ENCODE results near the gene C6orf120. TPM values are rescaled to one million over a fixed set of nuclear protein-coding genes. Genes with fewer than 3 reads are reported as not detected.

C6orf120 gene
- total and polyA plus RNA-seq, 2 donors (not counting 1 experiment from before 2014, with no cell fraction given), result 9.7 to 27.1 TPM

DNA sequence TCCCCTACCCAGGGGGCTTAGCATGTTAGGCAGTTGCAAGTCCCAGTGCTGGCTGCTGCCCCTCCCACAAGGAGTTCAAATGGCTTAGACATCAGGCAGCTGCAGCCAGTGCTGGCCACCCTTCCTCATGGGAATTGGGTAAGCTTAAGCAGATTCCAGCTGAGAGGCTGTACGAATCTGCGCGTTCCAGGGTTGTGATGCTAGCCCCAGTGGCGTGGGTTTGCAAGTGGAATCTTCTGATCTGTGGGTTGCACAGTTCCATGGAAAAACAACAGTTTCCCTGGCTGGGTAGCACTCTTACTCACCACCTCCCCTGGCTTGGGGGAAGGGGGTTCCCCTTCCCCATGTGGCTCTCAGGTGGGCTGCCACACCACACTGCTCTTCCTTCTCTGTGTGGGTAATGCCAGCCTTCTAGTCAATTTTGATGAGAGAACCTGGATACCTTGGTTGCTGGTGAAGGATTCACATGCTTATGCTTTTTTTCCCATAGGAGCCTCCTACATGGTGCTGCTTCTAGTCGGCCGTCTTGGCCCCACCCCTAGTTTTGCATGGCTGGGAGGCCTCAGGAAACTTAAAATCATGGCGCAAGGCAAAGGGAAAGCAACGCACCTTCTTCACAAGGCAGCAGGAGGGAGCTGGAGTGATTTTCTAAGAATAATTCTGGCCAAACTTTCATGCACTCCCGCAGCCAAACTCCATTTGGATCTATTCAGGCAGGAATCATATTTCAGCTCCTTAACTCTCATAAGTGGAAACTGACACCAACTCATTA, 36.5 kb downstream of the C6orf120 start:
- Mint-ChIP-seq H3K27me3 (peaks cover 10% of the 10 kb centered on the region), H3K9me3 (ENCODE audit: insufficient read depth) (no peaks in the 10 kb centered on the region), H3K4me3 (no peak overlapping the region), H3K4me1 (no peaks in the 10 kb centered on the region), H3K27ac (no peak overlapping the region)
- no peak for TF ChIP-seq EZH2 (IDR thresholded peaks at IDR 0.05; ENCODE audit: borderline replicate concordance, insufficient read depth, low read depth, low read length, poor library complexity, severe bottlenecking)
- TF ChIP-seq, protein P1, sequence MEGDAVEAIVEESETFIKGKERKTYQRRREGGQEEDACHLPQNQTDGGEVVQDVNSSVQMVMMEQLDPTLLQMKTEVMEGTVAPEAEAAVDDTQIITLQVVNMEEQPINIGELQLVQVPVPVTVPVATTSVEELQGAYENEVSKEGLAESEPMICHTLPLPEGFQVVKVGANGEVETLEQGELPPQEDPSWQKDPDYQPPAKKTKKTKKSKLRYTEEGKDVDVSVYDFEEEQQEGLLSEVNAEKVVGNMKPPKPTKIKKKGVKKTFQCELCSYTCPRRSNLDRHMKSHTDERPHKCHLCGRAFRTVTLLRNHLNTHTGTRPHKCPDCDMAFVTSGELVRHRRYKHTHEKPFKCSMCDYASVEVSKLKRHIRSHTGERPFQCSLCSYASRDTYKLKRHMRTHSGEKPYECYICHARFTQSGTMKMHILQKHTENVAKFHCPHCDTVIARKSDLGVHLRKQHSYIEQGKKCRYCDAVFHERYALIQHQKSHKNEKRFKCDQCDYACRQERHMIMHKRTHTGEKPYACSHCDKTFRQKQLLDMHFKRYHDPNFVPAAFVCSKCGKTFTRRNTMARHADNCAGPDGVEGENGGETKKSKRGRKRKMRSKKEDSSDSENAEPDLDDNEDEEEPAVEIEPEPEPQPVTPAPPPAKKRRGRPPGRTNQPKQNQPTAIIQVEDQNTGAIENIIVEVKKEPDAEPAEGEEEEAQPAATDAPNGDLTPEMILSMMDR (IDR thresholded peaks at IDR 0.05), result no peak
- ChIA-PET CTCF (interaction anchor here (0.8 kb wide), 1 partner anchor 12 kb away, joined by 3 read pairs; no protein-coding TSS in a partner anchor), POLR2A (no interaction called here)
- H3K36me3 ChIP-seq (replicated peaks in 1 of 2; ENCODE audit: control extremely low read depth in 1 of 2, control insufficient read depth in 1 of 2, extremely low read depth in 1 of 2, insufficient read depth in 2 of 2, low read length in 1 of 2), result no peaks in the 10 kb centered on the region
- H3K4me2 ChIP-seq (replicated peaks; ENCODE audit: low read depth, low read length, poor library complexity, severe bottlenecking), result no peak overlapping the region
- DNase-seq (no peak), ATAC-seq (ENCODE audit: low read depth) (no peak)
- H4K20me1 ChIP-seq (ENCODE audit: control insufficient read depth, insufficient read depth, low read length, poor library complexity, severe bottlenecking), result no peaks in the 10 kb centered on the region
- H3K9ac ChIP-seq (ENCODE audit: low read length), result no peak overlapping the region
- intact Hi-C loops (cut with micrococcal nuclease), result no loop called here
- H3K4me3 ChIP-seq (ENCODE audit: control extremely low read depth in 1 of 5, extremely low read depth in 1 of 5, insufficient read depth in 1 of 5, low read depth in 2 of 5, low read length in 4 of 5), result no peak overlapping the region
- WGBS (ENCODE audit: insufficient coverage), result 96% methylated on average over 4 of the region's 9 CpGs
- H3K4me1 ChIP-seq (ENCODE audit: control insufficient read depth in 2 of 2, insufficient read depth in 2 of 2, low read length in 2 of 2), result no peaks in the 10 kb centered on the region
- no peak overlapping the region for H3K27ac ChIP-seq (ENCODE audit: low read length in 2 of 2)
- no peak overlapping the region for H2AFZ ChIP-seq (ENCODE audit: insufficient read depth, low read depth, low read length, poor library complexity, severe bottlenecking)
- H3K27me3 ChIP-seq (replicated peaks in 1 of 4; ENCODE audit: control extremely low read depth in 1 of 4, control insufficient read depth in 3 of 4, insufficient read depth in 4 of 4, low read length in 3 of 4), result peaks cover 0 to 5% (median 3%) of the 10 kb centered on the region in 4 experiments
- no peaks in the 10 kb centered on the region for H3K79me2 ChIP-seq (ENCODE audit: control insufficient read depth, insufficient read depth, low read length)
- H3K9me3 ChIP-seq (ENCODE audit: control extremely low read depth in 1 of 3, control insufficient read depth in 2 of 3, insufficient read depth in 1 of 3, low read length in 2 of 3), result no peaks in the 10 kb centered on the region

DNA sequence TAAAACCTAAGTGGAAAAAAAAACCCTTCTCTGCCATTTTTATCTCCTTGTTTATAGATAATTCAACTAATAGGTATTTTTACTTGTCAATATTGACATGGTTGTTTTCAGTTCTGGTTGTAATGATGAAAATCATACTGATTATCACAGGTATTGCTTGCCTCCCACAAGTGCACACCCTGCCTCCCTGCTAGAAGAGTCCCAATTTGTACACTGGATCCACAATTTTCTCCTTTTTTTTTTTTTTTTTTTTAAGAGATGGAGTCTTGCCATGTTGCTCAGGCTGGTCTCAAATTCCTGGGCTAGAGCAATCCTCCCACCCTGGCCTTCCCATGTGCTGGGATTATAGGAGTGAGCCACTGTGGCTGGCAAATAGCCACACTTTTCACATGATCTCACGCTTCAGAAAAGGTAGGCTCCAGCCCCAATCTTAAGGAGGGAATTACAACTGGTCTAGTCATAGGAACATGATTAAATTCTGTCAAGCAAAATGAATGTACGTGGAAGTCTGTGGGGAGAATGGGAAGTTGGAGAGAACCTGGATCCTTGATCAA, 37.1 kb downstream of the C6orf120 start:
- Mint-ChIP-seq H3K27me3 (peaks cover 10% of the 10 kb centered on the region), H3K27ac (no peak overlapping the region), H3K9me3 (ENCODE audit: insufficient read depth) (no peaks in the 10 kb centered on the region), H3K4me1 (no peaks in the 10 kb centered on the region), H3K4me3 (no peak overlapping the region)
- Histone ChIP-seq H3K79me2 (ENCODE audit: control insufficient read depth, insufficient read depth, low read length) (no peaks in the 10 kb centered on the region), H3K9ac (ENCODE audit: low read length) (no peak overlapping the region), H3K4me2 (replicated peaks; ENCODE audit: low read depth, low read length, poor library complexity, severe bottlenecking) (no peak overlapping the region), H3K27me3 (replicated peaks in 1 of 4; ENCODE audit: control extremely low read depth in 1 of 4, control insufficient read depth in 3 of 4, insufficient read depth in 4 of 4, low read length in 3 of 4) (peaks cover 0 to 5% (median 3%) of the 10 kb centered on the region in 4 experiments), H3K27ac (ENCODE audit: low read length in 2 of 2) (no peak overlapping the region), H3K36me3 (replicated peaks in 1 of 2; ENCODE audit: control extremely low read depth in 1 of 2, control insufficient read depth in 1 of 2, extremely low read depth in 1 of 2, insufficient read depth in 2 of 2, low read length in 1 of 2) (no peaks in the 10 kb centered on the region), H3K9me3 (ENCODE audit: control extremely low read depth in 1 of 3, control insufficient read depth in 2 of 3, insufficient read depth in 1 of 3, low read length in 2 of 3) (no peaks in the 10 kb centered on the region), H3K4me1 (ENCODE audit: control insufficient read depth in 2 of 2, insufficient read depth in 2 of 2, low read length in 2 of 2) (no peaks in the 10 kb centered on the region), H2AFZ (ENCODE audit: insufficient read depth, low read depth, low read length, poor library complexity, severe bottlenecking) (no peak overlapping the region), H4K20me1 (ENCODE audit: control insufficient read depth, insufficient read depth, low read length, poor library complexity, severe bottlenecking) (no peaks in the 10 kb centered on the region), H3K4me3 (ENCODE audit: control extremely low read depth in 1 of 5, extremely low read depth in 1 of 5, insufficient read depth in 1 of 5, low read depth in 2 of 5, low read length in 4 of 5) (no peak overlapping the region)
- ChIA-PET CTCF (interaction anchor here (0.8 kb wide), 1 partner anchor 12 kb away, joined by 3 read pairs; no protein-coding TSS in a partner anchor), POLR2A (no interaction called here)
- ATAC-seq (ENCODE audit: low read depth) (no peak), DNase-seq (no peak)
- intact Hi-C loops (cut with micrococcal nuclease), result no loop called here
- no CpG with 5 or more reads among the region's 2 CpGs for WGBS (ENCODE audit: insufficient coverage)
- no peak for TF ChIP-seq EZH2 (IDR thresholded peaks at IDR 0.05; ENCODE audit: borderline replicate concordance, insufficient read depth, low read depth, low read length, poor library complexity, severe bottlenecking)
- TF ChIP-seq, protein P1 (IDR thresholded peaks at IDR 0.05), result no peak

Measured in B cell (primary cell).